BLaER1 treated with 17β-estradiol and CSF1 and Interleukin-3, amounts not matched to agents 10 nM and 100 nM (cell line): ENCODE measurements around the gene AP1B1.
"Not testable (repeated sequence)": the region's sequence is repeated elsewhere in the genome, so short reads cannot be mapped to it uniquely, and the experiment has no call there.

Source experiments
- H3K27ac ChIP-seq, 11 experiments: shearing (Covaris generic); formaldehyde crosslinking; 2 replicates each; pipeline ENCODE4 v1.8.1; 2022
- H3K27me3 ChIP-seq, 11 experiments: shearing (Covaris generic); formaldehyde crosslinking; 2 replicates each; pipeline ENCODE4 v1.8.1; 2022
- H3K36me3 ChIP-seq, 11 experiments: shearing (Covaris generic); formaldehyde crosslinking; 2 replicates each; pipeline ENCODE4 v1.8.1; 2022
- H3K4me1 ChIP-seq, 10 experiments: shearing (Covaris generic); formaldehyde crosslinking; 2 replicates each; pipeline ENCODE4 v1.8.1; 2022
- H3K4me2 ChIP-seq, 11 experiments: shearing (Covaris generic); formaldehyde crosslinking; 2 replicates each; pipeline ENCODE4 v1.8.1; 2022
- H3K4me3 ChIP-seq, 10 experiments: shearing (Covaris generic); formaldehyde crosslinking; 2 replicates each; pipeline ENCODE4 v1.8.1; 2022
- H3K9ac ChIP-seq, 11 experiments: shearing (Covaris generic); formaldehyde crosslinking; 2 replicates each; pipeline ENCODE4 v1.8.1; 2022
- H3K9me3 ChIP-seq, 11 experiments: shearing (Covaris generic); formaldehyde crosslinking; replicated peaks in 1 of 11; 2 replicates each; pipeline ENCODE4 v1.8.1; 2022
- H4K20me1 ChIP-seq, 11 experiments: shearing (Covaris generic); formaldehyde crosslinking; 2 replicates each; pipeline ENCODE4 v1.8.1; 2022
- Cebpa-rat ChIP-seq, 11 experiments: shearing (Covaris generic); IDR thresholded peaks; 2 replicates each; pipeline ENCODE4 v1.8.1; 2022

The AP1B1 gene

GRCh38 chr22:29387921-29388758 is at the start of gene AP1B1:
AP1B1 (minus strand) TSS chr22:29388570; CDS start chr22:29367243, 21,327 bp downstream.
- H3K4me3 ChIP-seq: peak within 1 kb of the TSS; percentile 74 to 91 (median 84)
- peaks cover 0 to 19% (median 9%) of the 10 kb centered on the region in 11 experiments; a peak in 7 of 22 replicates for H3K36me3 ChIP-seq
- no peaks in the 10 kb centered on the region for H3K9me3 ChIP-seq
- H3K9ac ChIP-seq: peak within 1 kb of the TSS; percentile 71 to 91 (median 84)
- no peak for TF ChIP-seq Cebpa-rat (IDR thresholded peaks at IDR 0.05)
- no peaks in the 10 kb centered on the region for H3K27me3 ChIP-seq
- peak within 1 kb of the TSS; percentile 65 to 82 (median 74) for H3K27ac ChIP-seq
- H3K4me1 ChIP-seq: peaks cover 61 to 69% (median 68%) of the 10 kb centered on the region in 10 experiments
- H3K4me2 ChIP-seq: peak within 1 kb of the TSS; percentile 85 to 99 (median 93)
- H4K20me1 ChIP-seq: peaks cover 0 to 40% (median 29%) of the 10 kb centered on the region in 11 experiments; a peak in 21 of 22 replicates

GRCh38 chr22:29435236-29436136 is 47.1 kb upstream of the AP1B1 start:
- no peak overlapping the region for H3K4me2 ChIP-seq
- no peak for TF ChIP-seq Cebpa-rat (IDR thresholded peaks at IDR 0.05)
- no peaks in the 10 kb centered on the region for H3K36me3 ChIP-seq
- no peak overlapping the region for H3K4me3 ChIP-seq
- H3K9me3 ChIP-seq: no peaks in the 10 kb centered on the region
- no peaks in the 10 kb centered on the region for H3K4me1 ChIP-seq
- no peaks in the 10 kb centered on the region for H3K27me3 ChIP-seq
- H3K9ac ChIP-seq: no peak overlapping the region
- no peak overlapping the region for H3K27ac ChIP-seq
- H4K20me1 ChIP-seq: no peaks in the 10 kb centered on the region

- H4K20me1 ChIP-seq: no peaks in the 10 kb centered on the region
- H3K27me3 ChIP-seq: no peaks in the 10 kb centered on the region
- H3K9ac ChIP-seq: no peak overlapping the region
- no peaks in the 10 kb centered on the region for H3K9me3 ChIP-seq
- H3K4me1 ChIP-seq: no peaks in the 10 kb centered on the region
- TF ChIP-seq Cebpa-rat (IDR thresholded peaks at IDR 0.05): no peak
- H3K4me2 ChIP-seq: no peak overlapping the region
- no peaks in the 10 kb centered on the region for H3K36me3 ChIP-seq
- H3K4me3 ChIP-seq: no peak overlapping the region
- no peak overlapping the region for H3K27ac ChIP-seq
These were observed 45.9 kb upstream of the AP1B1 start for GRCh38 chr22:29434288-29434687.

- H4K20me1 ChIP-seq: no peaks in the 10 kb centered on the region
- H3K4me3 ChIP-seq: no peak overlapping the region
- H3K27ac ChIP-seq: no peak overlapping the region
- no peaks in the 10 kb centered on the region for H3K4me1 ChIP-seq
- no peak for TF ChIP-seq Cebpa-rat (IDR thresholded peaks at IDR 0.05)
- H3K36me3 ChIP-seq: no peaks in the 10 kb centered on the region
- H3K9me3 ChIP-seq: no peaks in the 10 kb centered on the region
- no peak overlapping the region for H3K4me2 ChIP-seq
- H3K9ac ChIP-seq: no peak overlapping the region
- H3K27me3 ChIP-seq: no peaks in the 10 kb centered on the region
These were observed 45.5 kb upstream of the AP1B1 start for GRCh38 chr22:29433856-29434255.

GRCh38 chr22:29431986-29432385 is 43.6 kb upstream of the AP1B1 start:
- H3K9ac ChIP-seq: no peak overlapping the region
- H3K4me3 ChIP-seq: no peak overlapping the region
- no peak for TF ChIP-seq Cebpa-rat (IDR thresholded peaks at IDR 0.05)
- no peaks in the 10 kb centered on the region for H3K9me3 ChIP-seq
- H3K4me2 ChIP-seq: no peak overlapping the region
- H3K36me3 ChIP-seq: no peaks in the 10 kb centered on the region
- no peaks in the 10 kb centered on the region for H4K20me1 ChIP-seq
- H3K4me1 ChIP-seq: no peaks in the 10 kb centered on the region
- no peaks in the 10 kb centered on the region for H3K27me3 ChIP-seq
- H3K27ac ChIP-seq: no peak overlapping the region

GRCh38 chr22:29427176-29427760 is 38.9 kb upstream of the AP1B1 start:
- H3K4me1 ChIP-seq: peaks cover 0 to 4% (median 3%) of the 10 kb centered on the region in 10 experiments; a peak in 15 of 20 replicates
- no peaks in the 10 kb centered on the region for H3K9me3 ChIP-seq
- no peaks in the 10 kb centered on the region for H3K36me3 ChIP-seq
- no peak overlapping the region for H3K4me3 ChIP-seq
- H3K9ac ChIP-seq: no peak overlapping the region
- no peaks in the 10 kb centered on the region for H3K27me3 ChIP-seq
- H3K27ac ChIP-seq: no peak overlapping the region
- no peaks in the 10 kb centered on the region for H4K20me1 ChIP-seq
- TF ChIP-seq Cebpa-rat (IDR thresholded peaks at IDR 0.05): no peak
- H3K4me2 ChIP-seq: no peak overlapping the region

GRCh38 chr22:29426476-29426875 is 38.1 kb upstream of the AP1B1 start:
- no peak overlapping the region for H3K9ac ChIP-seq
- peaks cover 8 to 12% (median 9%) of the 10 kb centered on the region in 10 experiments; a peak in 18 of 20 replicates for H3K4me1 ChIP-seq
- no peaks in the 10 kb centered on the region for H3K9me3 ChIP-seq
- H3K27me3 ChIP-seq: no peaks in the 10 kb centered on the region
- H3K4me3 ChIP-seq: no peak overlapping the region
- H3K36me3 ChIP-seq: no peaks in the 10 kb centered on the region
- no peak overlapping the region for H3K27ac ChIP-seq
- no peak for TF ChIP-seq Cebpa-rat (IDR thresholded peaks at IDR 0.05)
- no peak overlapping the region for H3K4me2 ChIP-seq
- no peaks in the 10 kb centered on the region for H4K20me1 ChIP-seq

GRCh38 chr22:29418704-29419103 is 30.3 kb upstream of the AP1B1 start:
- H3K36me3 ChIP-seq, H3K4me2 ChIP-seq, H3K27ac ChIP-seq, H4K20me1 ChIP-seq, H3K9ac ChIP-seq, H3K4me3 ChIP-seq, H3K9me3 ChIP-seq, H3K27me3 ChIP-seq: not testable (repeated sequence)
- H3K4me1 ChIP-seq: peaks cover 41 to 52% (median 45%) of the 10 kb centered on the region in 10 experiments

- not testable (repeated sequence) for H3K9me3 ChIP-seq, H3K27me3 ChIP-seq, H3K36me3 ChIP-seq, H4K20me1 ChIP-seq
- Histone ChIP-seq H3K4me3 (peak overlapping the region; percentile 50 to 70 (median 58)), H3K27ac (peak overlapping the region in 9 of 11 experiments; percentile 67 to 90 (median 84); a peak in 18 of 22 replicates), H3K4me2 (peak overlapping the region; percentile 74 to 97 (median 92)), H3K9ac (peak overlapping the region in 10 of 11 experiments; percentile 57 to 84 (median 75); a peak in 20 of 22 replicates), H3K4me1 (peaks cover 40 to 49% (median 43%) of the 10 kb centered on the region in 10 experiments)
These were observed 26.7 kb upstream of the AP1B1 start for GRCh38 chr22:29414951-29415591.

- not testable (repeated sequence) for H3K36me3 ChIP-seq, H3K9ac ChIP-seq, H3K27me3 ChIP-seq, H3K4me3 ChIP-seq, H3K27ac ChIP-seq, H3K9me3 ChIP-seq, H4K20me1 ChIP-seq
- Histone ChIP-seq H3K4me2 (peak overlapping the region in 6 of 11 experiments; percentile 47 to 83 (median 70); a peak in 7 of 22 replicates), H3K4me1 (peaks cover 33 to 53% (median 46%) of the 10 kb centered on the region in 10 experiments)
These were observed 24.4 kb upstream of the AP1B1 start for GRCh38 chr22:29412772-29413171.

GRCh38 chr22:29411569-29412211 is 23.3 kb upstream of the AP1B1 start:
- Histone ChIP-seq H3K27ac (peak overlapping the region in 7 of 11 experiments; percentile 31 to 73 (median 63); a peak in 13 of 22 replicates), H3K4me1 (peaks cover 33 to 53% (median 46%) of the 10 kb centered on the region in 10 experiments), H3K4me2 (peak overlapping the region; percentile 38 to 83 (median 57)), H3K9ac (peak overlapping the region in 3 of 11 experiments; percentile 37 to 40 (median 38); a peak in 1 of 22 replicates)
- H3K4me3 ChIP-seq, H3K36me3 ChIP-seq, H4K20me1 ChIP-seq, H3K27me3 ChIP-seq, H3K9me3 ChIP-seq: not testable (repeated sequence)
